HG03521 (cell line): ENCODE results near the gene NTHL1.

Experiments
- ATAC-seq: cut with Tn5 transposase; IDR thresholded peaks from one replicate; pipeline ENCODE4 v1.9.1; 2021; ENCODE audit warnings: mild to moderate bottlenecking, moderate library complexity; ENCODE audit not compliant: unreplicated experiment

Gene NTHL1

DNA sequence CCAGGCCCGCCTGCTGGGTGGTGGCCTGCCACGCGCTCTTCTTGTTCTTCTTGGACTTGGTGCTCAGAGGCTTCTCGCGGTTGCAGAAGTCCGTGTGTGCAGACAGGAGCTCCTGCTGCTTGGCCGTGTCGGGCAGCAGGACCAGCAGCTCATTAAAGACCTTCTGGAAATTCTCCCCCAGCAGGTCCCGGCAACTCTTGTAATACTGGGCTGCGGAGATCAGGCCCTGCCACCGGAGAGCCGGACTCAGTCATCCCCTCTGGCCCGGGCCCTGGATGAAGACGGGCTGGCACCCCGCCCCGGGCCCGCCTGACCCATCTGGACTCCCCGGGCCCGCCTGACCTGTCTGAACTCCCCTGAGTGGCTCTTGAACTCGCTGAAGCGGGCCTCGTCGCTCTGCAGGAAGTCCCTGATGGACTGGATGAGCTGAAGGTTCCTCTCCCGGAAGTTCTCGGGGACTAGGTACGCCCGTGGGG is 49.2 kb downstream of the NTHL1 start:
- no peak for ATAC-seq

DNA sequence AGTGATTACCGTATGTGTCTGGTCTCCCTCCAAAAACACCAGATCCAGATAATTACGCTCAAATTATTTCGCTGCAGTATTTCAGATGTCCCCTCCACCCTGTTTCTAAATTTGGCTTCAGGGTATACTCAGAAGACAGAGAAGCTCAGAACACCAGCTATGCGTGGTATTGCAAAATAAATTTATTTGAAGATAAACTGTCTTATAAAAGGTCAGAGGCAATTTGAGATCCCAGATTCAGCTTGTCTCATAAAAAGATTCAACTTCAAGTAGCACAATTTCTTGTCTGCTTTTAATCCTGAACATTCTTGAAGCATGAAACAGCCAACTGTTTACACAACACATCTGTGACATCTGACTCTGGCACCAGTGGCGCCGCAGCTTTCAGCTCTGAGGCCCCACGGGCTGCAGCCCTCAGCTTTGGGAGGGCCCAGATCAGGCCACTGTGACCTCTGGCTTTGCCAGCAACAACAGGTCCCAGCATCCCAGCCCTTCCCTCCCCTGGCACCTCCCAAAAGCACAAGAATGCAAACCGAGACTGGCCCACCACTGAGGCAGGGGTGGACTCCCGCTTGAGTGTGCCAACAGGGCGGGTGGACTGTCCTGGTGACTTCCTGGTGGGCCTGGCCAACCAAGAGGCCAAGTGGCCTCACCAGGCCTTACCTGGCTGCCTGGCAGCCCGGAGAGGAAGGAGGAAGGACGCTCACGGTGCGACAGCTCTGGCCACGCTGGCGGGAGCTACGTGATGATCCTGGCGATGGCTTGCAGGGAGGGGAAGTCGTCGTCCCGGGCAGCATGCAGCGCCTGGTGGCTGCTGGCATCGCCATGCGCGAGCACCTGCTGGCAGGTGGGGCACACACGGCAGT is 49.9 kb downstream of the NTHL1 start:
- no peak for ATAC-seq

DNA sequence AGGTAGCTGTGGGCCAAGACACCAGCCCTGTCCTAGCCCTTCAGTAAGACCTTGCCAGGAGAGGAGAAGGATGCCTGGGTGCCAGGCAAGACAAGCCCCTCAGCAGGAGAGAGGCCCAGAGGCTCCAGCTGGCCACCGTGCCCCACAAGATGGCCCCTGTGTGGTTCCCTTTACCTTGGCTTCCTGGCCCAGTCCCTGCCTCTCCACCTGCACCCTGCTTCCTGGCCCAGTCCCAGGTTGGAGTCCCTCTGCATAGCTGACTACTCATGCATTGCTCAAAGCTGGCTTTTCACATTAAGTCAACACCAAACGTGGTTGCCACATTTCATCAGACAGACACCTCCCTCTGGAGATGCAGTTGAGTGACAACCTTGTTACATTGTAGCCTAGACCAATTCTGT is 53.9 kb downstream of the NTHL1 start:
- ATAC-seq, result no peak

DNA sequence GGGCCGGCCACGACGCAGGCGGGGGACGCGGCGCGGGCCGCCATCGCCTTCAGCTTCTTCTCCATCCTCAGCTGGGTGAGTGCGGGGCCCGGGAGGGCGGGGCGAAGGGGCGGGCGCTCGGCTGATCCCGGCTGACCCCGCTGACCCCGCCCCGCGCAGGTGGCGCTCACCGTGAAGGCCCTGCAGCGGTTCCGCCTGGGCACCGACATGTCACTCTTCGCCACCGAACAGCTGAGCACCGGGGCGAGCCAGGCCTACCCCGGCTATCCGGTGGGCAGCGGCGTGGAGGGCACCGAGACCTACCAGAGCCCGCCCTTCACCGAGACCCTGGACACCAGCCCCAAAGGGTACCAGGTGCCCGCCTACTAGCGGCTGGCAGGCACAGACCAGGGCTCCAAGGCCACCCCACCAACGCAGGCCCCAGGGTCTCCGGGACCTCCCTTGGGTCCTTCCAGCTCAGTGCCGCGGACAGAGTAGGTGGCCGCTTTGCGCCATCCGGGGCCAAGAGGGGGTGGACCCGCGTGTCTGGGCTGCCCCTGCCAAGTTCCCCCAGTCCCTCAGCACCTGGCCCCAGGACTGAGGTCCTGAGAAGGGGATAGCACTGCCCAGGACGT is 54.8 kb downstream of the NTHL1 start:
- ATAC-seq, result no peak

DNA sequence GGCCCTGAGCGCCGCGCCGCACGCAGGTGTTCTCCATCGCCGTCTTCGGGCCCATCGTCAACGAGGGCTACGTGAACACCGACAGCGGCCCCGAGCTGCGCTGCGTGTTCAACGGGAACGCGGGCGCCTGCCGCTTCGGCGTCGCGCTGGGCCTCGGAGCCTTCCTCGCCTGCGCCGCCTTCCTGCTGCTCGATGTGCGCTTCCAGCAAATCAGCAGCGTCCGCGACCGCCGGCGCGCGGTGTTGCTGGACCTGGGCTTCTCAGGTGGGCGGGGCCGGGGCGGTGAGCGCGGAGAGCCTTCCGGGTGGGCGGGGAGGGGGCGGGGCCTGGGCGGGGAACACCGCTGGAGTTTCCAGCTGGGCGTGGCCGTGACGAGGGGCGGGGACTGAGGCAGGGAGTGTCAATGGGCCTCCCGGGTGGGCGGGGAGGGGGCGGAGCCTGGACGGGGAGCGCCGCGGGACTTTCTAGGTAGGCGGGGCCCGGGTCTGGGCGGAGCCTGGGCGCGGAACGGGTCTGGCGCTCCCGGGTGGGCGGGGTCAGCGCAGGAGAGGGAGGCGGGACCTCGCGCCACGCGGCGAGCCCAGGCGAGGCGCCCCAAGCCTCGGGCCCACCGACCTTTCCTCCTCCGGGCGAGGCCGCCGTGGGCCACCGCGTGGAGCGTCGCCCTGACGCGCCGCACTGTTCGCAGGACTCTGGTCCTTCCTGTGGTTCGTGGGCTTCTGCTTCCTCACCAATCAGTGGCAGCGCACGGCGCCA is 55.5 kb downstream of the NTHL1 start:
- ATAC-seq, result peak; percentile 58

DNA sequence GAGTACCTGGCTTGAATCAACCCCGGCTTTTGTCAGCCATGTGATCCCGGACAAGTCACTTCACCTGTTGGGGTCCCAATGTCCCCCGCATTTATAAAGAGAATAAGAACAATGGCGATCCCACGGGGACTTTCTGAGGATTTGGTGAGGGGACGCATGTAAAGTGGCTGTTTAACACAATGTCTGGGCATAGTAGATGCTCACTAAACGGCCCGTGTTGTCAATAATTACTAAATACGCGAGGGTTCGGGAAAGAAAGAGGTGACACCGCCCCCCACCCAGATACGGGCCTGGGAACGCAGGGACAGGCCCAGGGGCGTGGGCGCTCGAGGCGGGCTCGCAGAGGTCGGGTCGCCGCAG is 56.1 kb downstream of the NTHL1 start:
- no peak for ATAC-seq

DNA sequence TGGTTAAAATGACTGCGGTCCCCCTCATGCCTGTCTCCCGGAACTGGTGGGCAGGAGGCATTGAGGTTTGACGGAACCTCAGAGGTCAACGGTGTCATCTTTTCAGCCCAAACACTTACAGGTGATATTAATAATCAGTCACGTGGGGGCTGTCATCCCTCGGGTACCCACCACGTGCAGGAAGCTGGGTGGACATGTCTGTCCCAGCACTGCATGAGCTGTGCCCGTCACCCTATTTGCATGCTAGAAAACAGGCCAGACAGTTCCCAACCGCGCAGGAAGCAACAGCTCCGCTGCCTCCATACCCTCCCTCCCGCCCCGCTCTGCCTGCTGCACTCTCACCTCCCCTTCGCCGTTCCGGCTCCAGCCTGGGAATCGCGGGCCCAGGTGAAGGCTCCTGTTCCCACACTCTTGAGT is 56.5 kb downstream of the NTHL1 start:
- peak; percentile 26 for ATAC-seq

DNA sequence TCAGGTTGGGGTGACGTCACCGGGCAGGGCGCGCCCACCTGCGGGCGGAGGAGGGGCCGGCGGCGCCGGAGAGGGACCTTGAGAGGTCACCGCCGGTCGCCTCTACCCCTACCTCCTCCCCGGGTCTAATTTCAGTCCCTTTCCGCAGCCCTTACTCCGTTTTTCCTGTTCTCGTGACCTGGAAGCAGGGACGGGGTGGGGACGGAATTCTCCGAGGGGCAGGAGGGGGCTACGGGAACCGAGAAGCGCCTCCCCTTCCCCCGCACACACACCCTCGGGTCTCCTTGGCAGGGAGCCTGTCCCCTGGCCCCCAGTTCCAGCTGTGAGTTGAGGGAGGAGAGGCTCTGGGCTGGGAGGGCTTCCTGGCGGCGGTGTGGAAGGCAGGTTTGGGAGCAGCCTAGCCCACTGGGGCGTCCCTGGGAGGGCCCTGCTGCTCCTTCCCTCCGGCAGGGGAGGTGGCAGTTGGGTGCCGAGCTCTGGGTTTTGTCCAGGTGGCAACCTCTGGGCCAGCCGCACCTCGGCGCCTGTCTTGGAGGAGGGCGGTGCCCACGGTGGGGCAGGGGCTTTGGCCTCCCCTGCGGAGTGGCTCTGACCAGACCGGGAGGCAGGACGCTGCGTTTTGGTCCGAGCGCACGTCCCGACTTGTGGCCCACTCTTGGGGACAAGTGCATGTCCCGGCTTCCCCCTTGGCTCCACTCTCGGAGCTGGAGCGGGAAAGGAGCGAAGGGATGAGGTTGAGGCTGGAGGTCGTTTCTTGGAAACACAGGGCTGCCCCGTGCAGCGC is 57.1 kb downstream of the NTHL1 start:
- ATAC-seq, result no peak

DNA sequence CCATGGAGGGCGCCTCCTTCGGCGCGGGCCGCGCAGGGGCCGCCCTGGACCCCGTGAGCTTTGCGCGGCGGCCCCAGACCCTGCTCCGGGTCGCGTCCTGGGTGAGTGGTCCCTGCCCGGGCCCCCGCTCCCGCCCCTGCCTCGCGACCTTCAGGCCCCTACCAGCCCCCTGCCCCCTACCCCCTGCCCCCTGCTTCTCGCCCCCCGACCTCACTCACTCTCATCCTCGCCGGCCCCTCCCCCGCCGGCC is 57.6 kb downstream of the NTHL1 start:
- no peak for ATAC-seq
